Measurements from ENCODE around the gene ARHGEF7.

GRCh38 chr13:111187960-111188541 is 72.9 kb downstream of the ARHGEF7 start:
- TF ChIP-seq POLR2A (IDR thresholded peaks at IDR 0.05), result no peak
- TF ChIP-seq CTCF (IDR thresholded peaks at IDR 0.05), result no peak

All from thyroid gland (tissue), 4 donors.